Measurements from ENCODE around the gene MKNK1. TPM values are rescaled to one million over a fixed set of nuclear protein-coding genes. Genes with fewer than 3 reads are reported as not detected.
A peak's percentile ranks its signal among the peaks of the same experiment; 100 is the strongest.

The MKNK1 gene
- total and polyA plus RNA-seq, 2 experiments from 2014 or later = 15.5 to 16.1 TPM

GRCh38 chr1:46544561-46545240, 59.4 kb downstream of the MKNK1 start:
- in situ Hi-C loops (cut with MboI) = no loop called here
- H3K79me2 ChIP-seq (ENCODE audit: insufficient read depth) = no peaks in the 10 kb centered on the region
- H3K9me2 ChIP-seq (ENCODE audit: insufficient read depth) = no peaks in the 10 kb centered on the region
- H3K4me2 ChIP-seq (ENCODE audit: unreplicated experiment) = no peak overlapping the region
- H3K9ac ChIP-seq = no peak overlapping the region
- DNase-seq = no peak
- 68 to 77% methylated on average over 5 of the region's 5 CpGs for WGBS, 2 experiments (ENCODE audit: low coverage in 1 of 2, low lambda C conversion rate in 2 of 2, missing lambda C conversion rate in 2 of 2)
- H2AFZ ChIP-seq = no peak overlapping the region
- H3K4me3 ChIP-seq = no peak overlapping the region
- no peak overlapping the region for H3K27ac ChIP-seq
- H3F3A ChIP-seq (ENCODE audit: insufficient read depth) = 0 out of 2 replicates have a peak, but pooled peaks cover 4% of the 10 kb centered on the region
- H3K4me1 ChIP-seq (ENCODE audit: insufficient read depth) = no peaks in the 10 kb centered on the region
- H3K36me3 ChIP-seq (ENCODE audit: low read depth) = no peaks in the 10 kb centered on the region
- peaks cover 43% of the 10 kb centered on the region for H3K27me3 ChIP-seq (replicated peaks; ENCODE audit: insufficient read depth)
- no peaks in the 10 kb centered on the region for H4K20me1 ChIP-seq (ENCODE audit: insufficient read depth)
- TF ChIP-seq EZH2phosphoT487 (IDR thresholded peaks at IDR 0.05; ENCODE audit: insufficient read depth, low read depth) (no peak), EZH2 (IDR thresholded peaks at IDR 0.05; ENCODE audit: insufficient read depth, poor library complexity, severe bottlenecking) (no peak)
- no peaks in the 10 kb centered on the region for H3K9me3 ChIP-seq (ENCODE audit: low read depth)

GRCh38 chr1:46543761-46544560, 60.1 kb downstream of the MKNK1 start:
- DNase-seq = no peak
- Histone ChIP-seq H3K36me3 (ENCODE audit: low read depth) (no peaks in the 10 kb centered on the region), H3K4me1 (ENCODE audit: insufficient read depth) (no peaks in the 10 kb centered on the region), H3K79me2 (ENCODE audit: insufficient read depth) (no peaks in the 10 kb centered on the region), H3K4me3 (no peak overlapping the region), H3K9me3 (ENCODE audit: low read depth) (no peaks in the 10 kb centered on the region), H3K4me2 (ENCODE audit: unreplicated experiment) (no peak overlapping the region), H3K27me3 (replicated peaks; ENCODE audit: insufficient read depth) (peaks cover 43% of the 10 kb centered on the region), H4K20me1 (ENCODE audit: insufficient read depth) (no peaks in the 10 kb centered on the region), H3K9me2 (ENCODE audit: insufficient read depth) (no peaks in the 10 kb centered on the region), H2AFZ (no peak overlapping the region), H3F3A (ENCODE audit: insufficient read depth) (0 out of 2 replicates have a peak, but pooled peaks cover 4% of the 10 kb centered on the region), H3K27ac (no peak overlapping the region), H3K9ac (no peak overlapping the region)
- 7 to 11% methylated on average over 24 to 55 of the region's 58 CpGs for WGBS, 2 experiments (ENCODE audit: low coverage in 1 of 2, low lambda C conversion rate in 2 of 2, missing lambda C conversion rate in 2 of 2)
- in situ Hi-C loops (cut with MboI) = no loop called here
- TF ChIP-seq EZH2 (IDR thresholded peaks at IDR 0.05; ENCODE audit: insufficient read depth, poor library complexity, severe bottlenecking) (no peak), EZH2phosphoT487 (IDR thresholded peaks at IDR 0.05; ENCODE audit: insufficient read depth, low read depth) (no peak)

GRCh38 chr1:46543382-46543760, 60.7 kb downstream of the MKNK1 start:
- no peak overlapping the region for H3K9ac ChIP-seq
- H3K36me3 ChIP-seq (ENCODE audit: low read depth) = no peaks in the 10 kb centered on the region
- TF ChIP-seq EZH2phosphoT487 (IDR thresholded peaks at IDR 0.05; ENCODE audit: insufficient read depth, low read depth) = no peak
- no peak for TF ChIP-seq EZH2 (IDR thresholded peaks at IDR 0.05; ENCODE audit: insufficient read depth, poor library complexity, severe bottlenecking)
- no peaks in the 10 kb centered on the region for H3K79me2 ChIP-seq (ENCODE audit: insufficient read depth)
- peaks cover 43% of the 10 kb centered on the region for H3K27me3 ChIP-seq (replicated peaks; ENCODE audit: insufficient read depth)
- WGBS, 2 experiments (ENCODE audit: low coverage in 1 of 2, low lambda C conversion rate in 2 of 2, missing lambda C conversion rate in 2 of 2) = 75 to 85% methylated on average over 7 of the region's 7 CpGs
- no peak overlapping the region for H3K4me2 ChIP-seq (ENCODE audit: unreplicated experiment)
- 0 out of 2 replicates have a peak, but pooled peaks cover 4% of the 10 kb centered on the region for H3F3A ChIP-seq (ENCODE audit: insufficient read depth)
- H3K4me1 ChIP-seq (ENCODE audit: insufficient read depth) = no peaks in the 10 kb centered on the region
- no peak overlapping the region for H3K4me3 ChIP-seq
- H2AFZ ChIP-seq = no peak overlapping the region
- no peaks in the 10 kb centered on the region for H3K9me3 ChIP-seq (ENCODE audit: low read depth)
- no peaks in the 10 kb centered on the region for H4K20me1 ChIP-seq (ENCODE audit: insufficient read depth)
- in situ Hi-C loops (cut with MboI) = no loop called here
- H3K27ac ChIP-seq = no peak overlapping the region
- no peak for DNase-seq
- H3K9me2 ChIP-seq (ENCODE audit: insufficient read depth) = no peaks in the 10 kb centered on the region

GRCh38 chr1:46539972-46540371, 64.1 kb downstream of the MKNK1 start:
- no peak overlapping the region for H3K4me2 ChIP-seq (ENCODE audit: unreplicated experiment)
- H3K27me3 ChIP-seq (replicated peaks; ENCODE audit: insufficient read depth) = peaks cover 35% of the 10 kb centered on the region
- 0 out of 2 replicates have a peak, but pooled peaks cover 4% of the 10 kb centered on the region for H3F3A ChIP-seq (ENCODE audit: insufficient read depth)
- H2AFZ ChIP-seq = 0 out of 2 replicates have a peak overlapping the region, but pooled peaks have one; percentile 38
- TF ChIP-seq EZH2 (IDR thresholded peaks at IDR 0.05; ENCODE audit: insufficient read depth, poor library complexity, severe bottlenecking) (no peak), EZH2phosphoT487 (IDR thresholded peaks at IDR 0.05; ENCODE audit: insufficient read depth, low read depth) (no peak)
- H4K20me1 ChIP-seq (ENCODE audit: insufficient read depth) = no peaks in the 10 kb centered on the region
- no peaks in the 10 kb centered on the region for H3K9me2 ChIP-seq (ENCODE audit: insufficient read depth)
- peak; percentile 96 for DNase-seq
- in situ Hi-C loops (cut with MboI) = no loop called here
- H3K4me3 ChIP-seq = no peak overlapping the region
- H3K9ac ChIP-seq = no peak overlapping the region
- no peaks in the 10 kb centered on the region for H3K9me3 ChIP-seq (ENCODE audit: low read depth)
- no peaks in the 10 kb centered on the region for H3K36me3 ChIP-seq (ENCODE audit: low read depth)
- H3K27ac ChIP-seq = no peak overlapping the region
- H3K4me1 ChIP-seq (ENCODE audit: insufficient read depth) = no peaks in the 10 kb centered on the region
- WGBS, 2 experiments (ENCODE audit: low coverage in 1 of 2, low lambda C conversion rate in 2 of 2, missing lambda C conversion rate in 2 of 2) = 37 to 52% methylated on average over 8 to 9 of the region's 9 CpGs
- H3K79me2 ChIP-seq (ENCODE audit: insufficient read depth) = no peaks in the 10 kb centered on the region
